ENCODE measurements around the gene KCNA1.

KCNA1 gene
- long read RNA-seq = 0 reads

DNA sequence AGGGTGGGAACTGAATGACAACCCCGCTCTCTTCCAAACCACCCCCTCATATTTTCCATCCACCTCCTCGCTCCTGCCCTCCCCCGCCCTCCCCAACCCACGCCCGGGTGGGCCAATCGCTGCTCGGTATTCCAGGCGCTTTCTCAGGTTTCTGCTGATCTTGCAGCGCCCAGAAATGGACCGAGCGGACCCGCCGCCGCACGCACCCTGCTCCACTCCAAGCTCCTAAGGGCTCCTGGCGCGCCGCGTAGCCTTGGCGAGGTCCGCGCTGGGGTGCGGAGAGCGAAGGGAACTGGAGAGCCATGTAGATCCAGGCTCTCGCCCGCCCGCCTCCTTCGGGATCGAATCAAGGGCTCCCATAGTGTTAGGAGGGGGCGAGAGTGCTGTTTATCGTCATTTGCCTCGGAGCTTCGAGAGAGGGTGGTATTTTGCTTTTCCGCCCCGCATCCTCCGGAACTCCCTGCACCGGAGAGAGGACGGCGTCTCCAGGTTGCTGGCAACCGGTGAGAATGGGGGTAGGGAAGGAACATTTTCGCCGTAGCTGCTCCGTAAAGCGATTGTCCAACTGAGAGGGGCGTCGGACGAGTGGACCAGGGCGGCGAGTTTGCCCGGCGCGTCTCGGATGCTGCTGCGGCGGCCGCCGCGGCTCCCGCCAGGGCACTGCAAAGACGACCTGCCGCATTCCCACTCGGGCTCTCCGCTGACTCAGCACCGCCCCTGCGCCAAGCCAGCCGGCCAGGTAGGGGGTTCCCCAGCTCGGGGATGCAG is at the start of gene KCNA1:
TSS of gene KCNA1 (plus strand) at position 172 of the 768 bp plus-strand sequence. CDS start 1,474 bp downstream, outside the sequence.
- Histone ChIP-seq H3K27ac (replicated peaks) (no peak within 1 kb of the TSS), H3K27me3 (ENCODE audit: insufficient read depth, poor library complexity, severe bottlenecking) (peaks cover 59% of the 10 kb centered on the region), H3K4me3 (replicated peaks; ENCODE audit: insufficient read depth, low read length) (no peak within 1 kb of the TSS)
- no peak for TF ChIP-seq SPI1 (IDR thresholded peaks at IDR 0.05; ENCODE audit: borderline replicate concordance, low read depth)
- no peak for TF ChIP-seq GABPA (IDR thresholded peaks at IDR 0.05; ENCODE audit: low read depth)
- TF ChIP-seq, protein P1, sequence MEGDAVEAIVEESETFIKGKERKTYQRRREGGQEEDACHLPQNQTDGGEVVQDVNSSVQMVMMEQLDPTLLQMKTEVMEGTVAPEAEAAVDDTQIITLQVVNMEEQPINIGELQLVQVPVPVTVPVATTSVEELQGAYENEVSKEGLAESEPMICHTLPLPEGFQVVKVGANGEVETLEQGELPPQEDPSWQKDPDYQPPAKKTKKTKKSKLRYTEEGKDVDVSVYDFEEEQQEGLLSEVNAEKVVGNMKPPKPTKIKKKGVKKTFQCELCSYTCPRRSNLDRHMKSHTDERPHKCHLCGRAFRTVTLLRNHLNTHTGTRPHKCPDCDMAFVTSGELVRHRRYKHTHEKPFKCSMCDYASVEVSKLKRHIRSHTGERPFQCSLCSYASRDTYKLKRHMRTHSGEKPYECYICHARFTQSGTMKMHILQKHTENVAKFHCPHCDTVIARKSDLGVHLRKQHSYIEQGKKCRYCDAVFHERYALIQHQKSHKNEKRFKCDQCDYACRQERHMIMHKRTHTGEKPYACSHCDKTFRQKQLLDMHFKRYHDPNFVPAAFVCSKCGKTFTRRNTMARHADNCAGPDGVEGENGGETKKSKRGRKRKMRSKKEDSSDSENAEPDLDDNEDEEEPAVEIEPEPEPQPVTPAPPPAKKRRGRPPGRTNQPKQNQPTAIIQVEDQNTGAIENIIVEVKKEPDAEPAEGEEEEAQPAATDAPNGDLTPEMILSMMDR (IDR thresholded peaks at IDR 0.05; ENCODE audit: insufficient read depth, low read length) = no peak
- TF ChIP-seq POLR2AphosphoS5 (IDR thresholded peaks at IDR 0.05; ENCODE audit: low read depth) = no peak
- TF ChIP-seq, protein P2, sequence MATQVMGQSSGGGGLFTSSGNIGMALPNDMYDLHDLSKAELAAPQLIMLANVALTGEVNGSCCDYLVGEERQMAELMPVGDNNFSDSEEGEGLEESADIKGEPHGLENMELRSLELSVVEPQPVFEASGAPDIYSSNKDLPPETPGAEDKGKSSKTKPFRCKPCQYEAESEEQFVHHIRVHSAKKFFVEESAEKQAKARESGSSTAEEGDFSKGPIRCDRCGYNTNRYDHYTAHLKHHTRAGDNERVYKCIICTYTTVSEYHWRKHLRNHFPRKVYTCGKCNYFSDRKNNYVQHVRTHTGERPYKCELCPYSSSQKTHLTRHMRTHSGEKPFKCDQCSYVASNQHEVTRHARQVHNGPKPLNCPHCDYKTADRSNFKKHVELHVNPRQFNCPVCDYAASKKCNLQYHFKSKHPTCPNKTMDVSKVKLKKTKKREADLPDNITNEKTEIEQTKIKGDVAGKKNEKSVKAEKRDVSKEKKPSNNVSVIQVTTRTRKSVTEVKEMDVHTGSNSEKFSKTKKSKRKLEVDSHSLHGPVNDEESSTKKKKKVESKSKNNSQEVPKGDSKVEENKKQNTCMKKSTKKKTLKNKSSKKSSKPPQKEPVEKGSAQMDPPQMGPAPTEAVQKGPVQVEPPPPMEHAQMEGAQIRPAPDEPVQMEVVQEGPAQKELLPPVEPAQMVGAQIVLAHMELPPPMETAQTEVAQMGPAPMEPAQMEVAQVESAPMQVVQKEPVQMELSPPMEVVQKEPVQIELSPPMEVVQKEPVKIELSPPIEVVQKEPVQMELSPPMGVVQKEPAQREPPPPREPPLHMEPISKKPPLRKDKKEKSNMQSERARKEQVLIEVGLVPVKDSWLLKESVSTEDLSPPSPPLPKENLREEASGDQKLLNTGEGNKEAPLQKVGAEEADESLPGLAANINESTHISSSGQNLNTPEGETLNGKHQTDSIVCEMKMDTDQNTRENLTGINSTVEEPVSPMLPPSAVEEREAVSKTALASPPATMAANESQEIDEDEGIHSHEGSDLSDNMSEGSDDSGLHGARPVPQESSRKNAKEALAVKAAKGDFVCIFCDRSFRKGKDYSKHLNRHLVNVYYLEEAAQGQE (IDR thresholded peaks at IDR 0.05; ENCODE audit: insufficient replicate concordance, low read depth) = no peak
- no peak for DNase-seq (ENCODE audit: low read depth in 1 of 2, low spot score in 1 of 2)

DNA sequence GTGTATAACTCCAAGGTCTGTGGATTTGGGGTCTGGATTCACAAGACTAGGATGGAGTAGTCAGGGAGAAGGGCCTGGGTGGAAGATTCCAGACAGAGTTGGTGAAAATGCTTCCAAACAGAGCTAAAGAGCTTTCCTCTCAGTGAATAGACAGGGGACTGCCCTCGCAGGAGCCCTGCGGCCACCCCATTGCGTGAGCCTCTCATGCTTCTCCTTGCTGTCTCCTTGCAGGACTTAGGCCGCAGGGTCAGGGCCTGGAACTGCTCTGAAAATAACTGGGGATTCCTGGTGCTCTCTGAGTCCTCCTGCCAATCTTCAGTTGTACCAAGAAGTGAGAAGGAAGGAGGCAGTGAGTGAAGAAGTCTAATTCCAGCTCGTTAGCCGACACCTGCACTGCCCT is 49.0 kb upstream of the KCNA1 start:
- Histone ChIP-seq H3K27me3 (ENCODE audit: insufficient read depth, poor library complexity, severe bottlenecking) (peaks cover 4% of the 10 kb centered on the region), H3K4me3 (replicated peaks; ENCODE audit: insufficient read depth, low read length) (no peak overlapping the region), H3K27ac (replicated peaks) (no peak overlapping the region)
- no peak for DNase-seq (ENCODE audit: low read depth in 1 of 2, low spot score in 1 of 2)
- TF ChIP-seq POLR2AphosphoS5 (IDR thresholded peaks at IDR 0.05; ENCODE audit: low read depth) = no peak
- TF ChIP-seq, protein P2 (IDR thresholded peaks at IDR 0.05; ENCODE audit: insufficient replicate concordance, low read depth) = no peak
- TF ChIP-seq SPI1 (IDR thresholded peaks at IDR 0.05; ENCODE audit: borderline replicate concordance, low read depth) = no peak
- no peak for TF ChIP-seq GABPA (IDR thresholded peaks at IDR 0.05; ENCODE audit: low read depth)
- TF ChIP-seq, protein P1 (IDR thresholded peaks at IDR 0.05; ENCODE audit: insufficient read depth, low read length) = no peak

DNA sequence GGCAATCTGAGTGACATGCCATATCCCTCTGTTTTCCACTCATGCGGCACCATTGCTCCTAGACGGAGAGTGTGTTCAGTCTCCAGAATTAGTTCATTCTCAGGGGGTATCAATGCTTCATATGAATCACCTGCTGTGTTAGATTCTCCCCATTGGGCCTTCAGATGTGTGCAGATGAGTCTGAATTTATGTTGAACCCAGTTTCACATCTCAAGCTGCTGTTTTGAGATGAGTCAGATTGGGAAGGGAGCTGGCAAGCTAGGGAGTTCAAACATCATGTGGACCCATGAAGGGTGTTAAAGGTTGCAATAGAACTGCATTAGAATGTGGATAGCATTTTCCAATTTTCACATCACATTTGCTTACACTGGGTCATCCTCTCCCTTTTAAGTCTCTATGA is 46.9 kb upstream of the KCNA1 start:
- no peak for DNase-seq (ENCODE audit: low read depth in 1 of 2, low spot score in 1 of 2)
- TF ChIP-seq, protein P2 (IDR thresholded peaks at IDR 0.05; ENCODE audit: insufficient replicate concordance, low read depth) = no peak
- no peak for TF ChIP-seq POLR2AphosphoS5 (IDR thresholded peaks at IDR 0.05; ENCODE audit: low read depth)
- no peak for TF ChIP-seq SPI1 (IDR thresholded peaks at IDR 0.05; ENCODE audit: borderline replicate concordance, low read depth)
- TF ChIP-seq GABPA (IDR thresholded peaks at IDR 0.05; ENCODE audit: low read depth) = no peak
- TF ChIP-seq, protein P1 (IDR thresholded peaks at IDR 0.05; ENCODE audit: insufficient read depth, low read length) = no peak
- H3K27me3 ChIP-seq (ENCODE audit: insufficient read depth, poor library complexity, severe bottlenecking) = peaks cover 6% of the 10 kb centered on the region

More for the DNA sequence above, 46.9 kb upstream of the KCNA1 start:
- Histone ChIP-seq H3K27ac (replicated peaks) (no peak overlapping the region), H3K4me3 (replicated peaks; ENCODE audit: insufficient read depth, low read length) (no peak overlapping the region)

Data from HL-60 (cell line).